DMS153 (cell line): ENCODE data around the gene PKHD1.
"Not testable (repeated sequence)": the region's sequence is repeated elsewhere in the genome, so short reads cannot be mapped to it uniquely, and the experiment has no call there.

Experiments
- DNase-seq: peaks from one replicate; lab custom pipeline; 2025; lab: John Stamatoyannopoulos, UW

The PKHD1 gene

DNA sequence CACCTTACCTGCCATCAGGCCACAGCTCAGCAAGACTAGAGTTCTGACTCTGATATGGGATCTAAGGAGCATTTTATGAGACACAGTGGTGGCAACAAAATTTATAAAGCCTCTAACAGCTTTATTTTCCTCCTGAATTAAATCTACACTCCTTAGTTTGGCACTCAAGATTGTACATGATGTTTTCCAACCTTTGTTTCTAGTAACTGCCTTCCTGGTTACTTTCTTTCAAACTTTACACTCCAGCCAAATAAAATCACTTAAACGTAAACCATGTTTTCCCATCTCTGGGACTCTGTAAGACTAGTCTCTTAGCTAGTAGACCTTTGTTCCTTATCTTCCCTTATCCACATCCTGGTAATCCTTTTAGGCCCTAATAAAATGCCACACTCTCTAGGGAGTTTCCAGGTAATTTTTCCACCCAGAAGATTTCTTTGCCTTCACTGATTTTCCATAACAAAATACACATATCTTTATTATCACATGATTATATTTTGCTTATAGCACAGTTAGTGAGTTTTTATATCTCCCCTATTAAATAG lies 92.1 kb downstream of the PKHD1 start:
- DNase-seq: no peak

- no peak for DNase-seq
Observed at GRCh38 chr6:51992876-51993275, 94.5 kb downstream of the PKHD1 start.

GRCh38 chr6:51989789-51990188 lies 97.6 kb downstream of the PKHD1 start:
- DNase-seq: no peak

DNA sequence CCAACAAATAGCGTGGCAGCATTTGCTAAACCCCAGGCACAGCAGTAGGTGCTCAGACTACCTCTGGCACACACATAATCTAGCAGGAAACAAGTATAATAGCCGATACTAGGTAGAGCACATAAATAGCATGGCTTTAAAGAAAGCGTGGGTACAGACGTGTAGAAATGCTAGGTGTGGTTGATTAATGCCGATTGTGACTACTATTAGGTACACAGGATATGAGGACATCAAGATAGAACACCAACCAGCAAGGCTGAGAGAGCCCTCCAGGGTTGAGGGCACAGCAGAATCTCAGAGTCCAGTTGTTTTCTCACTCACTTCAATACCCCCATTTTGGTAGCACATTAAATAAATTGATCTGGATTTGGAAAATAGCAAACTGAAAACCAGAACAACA lies 100.5 kb downstream of the PKHD1 start:
- DNase-seq: no peak

DNA sequence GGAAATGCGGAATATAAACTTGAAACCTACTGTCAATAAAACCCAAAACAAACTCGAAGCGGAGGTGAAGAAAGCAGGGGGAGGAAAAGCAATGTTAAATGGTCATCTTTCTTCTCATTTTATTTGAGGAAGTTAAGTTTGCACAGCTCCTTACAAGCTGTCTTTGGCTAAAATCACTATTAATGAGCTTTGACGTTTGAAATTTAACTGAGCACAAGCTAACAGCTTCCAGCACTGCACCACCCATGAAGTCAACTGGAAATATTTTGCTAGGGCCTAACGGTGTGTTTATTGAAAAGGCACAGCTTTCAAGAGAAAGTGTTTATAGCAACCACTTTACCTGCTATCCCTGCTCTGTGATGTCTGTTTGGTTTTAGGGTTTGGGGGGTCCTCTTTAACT lies 103.8 kb downstream of the PKHD1 start:
- DNase-seq: no peak

DNA sequence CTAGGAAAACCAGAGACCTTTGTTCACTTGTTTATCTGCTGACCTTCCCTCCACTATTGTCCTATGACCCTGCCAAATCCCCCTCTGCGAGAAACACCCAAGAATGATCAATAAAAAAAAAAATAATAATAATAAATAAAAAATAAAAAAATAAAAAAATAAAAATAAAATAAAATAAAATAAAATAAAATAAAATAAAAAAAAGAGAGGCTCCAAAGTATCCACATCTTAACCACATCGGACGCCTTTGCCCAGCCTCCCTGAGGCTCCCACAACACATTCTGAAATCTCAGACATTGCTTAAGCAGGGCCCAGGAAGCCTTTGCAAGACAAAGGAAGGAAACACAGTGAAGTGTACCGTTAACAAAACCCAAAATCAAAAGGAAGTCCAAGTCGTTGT lies 104.7 kb downstream of the PKHD1 start:
- not testable (repeated sequence) for DNase-seq

- DNase-seq: no peak
Observed at GRCh38 chr6:51976374-51976773, 111.0 kb downstream of the PKHD1 start.

- no peak for DNase-seq
Observed at GRCh38 chr6:51972659-51973058, 114.8 kb downstream of the PKHD1 start.

- DNase-seq: no peak
Observed at GRCh38 chr6:51968265-51968664, 119.1 kb downstream of the PKHD1 start.

DNA sequence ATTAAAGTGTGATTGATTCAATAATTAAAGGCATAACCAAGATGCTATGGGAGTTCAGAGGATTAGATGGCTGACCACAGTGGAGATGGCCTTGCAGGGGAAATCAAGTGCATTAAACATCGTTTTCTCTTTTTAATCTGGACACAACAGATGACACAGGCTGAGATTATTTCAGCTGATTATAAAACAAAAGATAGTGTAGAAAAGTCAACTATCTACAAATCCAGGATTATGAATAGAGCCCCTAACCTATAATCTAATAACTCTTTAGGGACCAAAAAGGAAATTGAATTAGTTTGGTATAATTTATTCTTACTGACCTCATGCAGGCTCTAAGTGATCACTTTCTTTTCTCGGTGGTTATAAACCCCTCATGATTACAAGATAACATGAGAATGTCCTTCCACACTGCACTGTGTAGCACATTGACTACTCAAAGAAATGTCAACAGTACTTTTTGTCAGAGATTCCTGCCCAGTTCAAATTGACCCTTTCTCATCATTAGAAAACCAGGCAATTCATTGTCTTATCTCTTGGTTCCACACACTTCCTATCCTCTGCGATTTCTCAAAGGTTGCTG lies 122.1 kb downstream of the PKHD1 start:
- no peak for DNase-seq

- no peak for DNase-seq
Observed at GRCh38 chr6:51963980-51964379, 123.4 kb downstream of the PKHD1 start.

DNA sequence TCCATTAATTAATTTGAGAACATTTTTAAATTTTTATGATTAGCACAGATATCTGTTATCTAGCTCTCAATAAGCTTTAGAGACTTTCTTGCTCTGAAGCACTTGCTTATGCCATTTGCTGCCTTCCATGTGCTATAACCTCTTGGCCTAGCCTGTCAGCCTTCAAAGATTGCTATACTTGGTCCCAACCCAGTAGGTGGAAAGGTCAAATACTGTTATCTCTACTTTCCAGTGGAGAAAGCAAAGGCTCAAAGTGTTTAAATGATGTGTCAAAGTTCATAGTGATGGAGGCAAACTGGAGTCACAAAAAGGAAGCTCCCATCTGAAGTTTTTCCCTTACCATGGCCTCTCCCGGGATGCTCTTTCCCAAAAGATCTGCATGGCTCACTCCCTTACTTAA lies 125.1 kb downstream of the PKHD1 start:
- DNase-seq: no peak

DNA sequence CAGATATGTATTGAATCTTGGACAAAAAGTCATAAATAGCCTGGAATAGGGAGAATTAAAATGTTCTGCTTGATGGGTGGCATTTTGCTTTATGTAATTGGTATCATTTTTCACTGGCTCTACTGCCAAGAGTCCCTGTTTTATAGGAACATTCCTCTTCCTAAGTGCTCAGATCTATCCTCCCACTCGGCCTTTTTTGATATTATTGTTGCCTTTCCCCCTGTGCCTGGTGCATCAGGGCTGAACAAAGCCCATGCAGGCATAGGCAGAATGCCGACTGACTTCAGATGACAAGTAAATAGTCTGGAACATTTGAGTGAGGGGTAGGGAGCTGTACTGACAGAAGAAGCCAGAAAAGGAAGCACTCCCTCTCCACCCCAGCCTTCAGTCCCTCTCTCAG lies 127.0 kb downstream of the PKHD1 start:
- DNase-seq: no peak

DNA sequence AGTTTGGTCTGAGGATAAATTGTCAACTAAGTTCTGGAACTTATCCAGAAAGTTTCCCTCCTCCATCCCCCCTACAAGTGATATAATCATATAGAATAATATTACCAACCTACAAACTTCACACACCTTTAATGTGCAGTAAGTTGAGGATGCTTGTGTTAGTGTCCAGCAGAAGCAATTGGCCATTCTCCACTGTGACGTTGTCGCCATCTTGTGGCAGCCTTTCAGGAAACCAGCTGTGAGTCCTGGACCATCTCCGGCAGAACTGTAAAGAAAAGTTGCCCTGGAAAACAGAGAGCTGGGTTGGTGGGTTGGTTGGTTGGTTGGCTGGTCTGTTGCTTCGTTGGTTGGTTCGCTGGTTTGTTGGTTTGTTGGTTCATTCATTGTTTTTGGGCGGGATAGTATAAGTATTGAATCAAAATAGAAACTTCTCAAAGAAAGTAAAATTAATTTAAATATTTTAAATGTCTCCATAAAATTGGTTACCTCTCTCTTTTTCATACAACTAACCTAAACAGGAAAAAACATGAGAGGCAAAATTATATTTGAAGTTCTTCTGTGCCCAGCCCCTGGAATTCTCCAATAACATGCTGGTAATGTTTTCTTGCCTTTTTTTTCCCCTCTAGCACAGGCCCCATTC lies 127.5 kb downstream of the PKHD1 start:
- DNase-seq: peak; percentile 37

- no peak for DNase-seq
Observed at GRCh38 chr6:51954681-51955080, 132.7 kb downstream of the PKHD1 start.

DNA sequence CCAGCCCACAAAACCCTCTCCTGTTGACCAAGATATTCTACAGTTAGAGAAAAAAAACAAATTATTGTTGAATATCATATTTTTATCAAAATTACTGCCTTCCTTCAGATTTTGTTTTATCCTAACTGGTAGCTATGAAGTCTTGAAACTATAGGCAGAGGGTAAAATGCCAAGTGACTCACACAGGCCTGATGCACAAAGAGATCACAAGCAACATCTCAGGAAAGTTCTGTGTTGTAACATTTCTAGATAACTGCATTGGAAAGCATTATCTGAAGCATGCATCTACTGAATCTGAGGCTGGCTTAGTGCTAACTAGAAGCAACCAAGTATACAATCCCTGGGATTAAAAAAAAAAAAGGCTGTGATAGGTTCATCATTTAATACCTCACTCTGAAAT lies 134.2 kb downstream of the PKHD1 start:
- DNase-seq: no peak

GRCh38 chr6:51951924-51952323 lies 135.5 kb downstream of the PKHD1 start:
- DNase-seq: no peak

DNA sequence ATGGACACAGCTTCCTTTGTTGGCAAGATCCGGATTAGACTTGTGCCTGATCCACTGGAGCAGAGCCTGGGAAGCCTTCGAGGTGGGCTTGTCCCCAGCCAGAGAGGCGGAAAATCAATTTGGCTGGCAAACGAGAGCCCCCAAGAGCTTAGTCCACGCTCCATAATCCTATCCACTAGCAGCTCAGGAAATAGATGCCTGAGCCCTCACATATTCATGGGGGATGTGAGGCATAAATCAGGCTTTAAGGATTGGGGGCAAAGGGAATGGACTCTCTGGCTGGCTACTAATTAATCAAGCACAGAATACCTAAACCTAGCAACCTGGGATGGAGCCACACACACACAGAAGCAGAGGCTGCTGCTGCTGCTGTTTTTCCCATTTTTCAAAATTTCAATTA lies 137.9 kb downstream of the PKHD1 start:
- DNase-seq: no peak

DNA sequence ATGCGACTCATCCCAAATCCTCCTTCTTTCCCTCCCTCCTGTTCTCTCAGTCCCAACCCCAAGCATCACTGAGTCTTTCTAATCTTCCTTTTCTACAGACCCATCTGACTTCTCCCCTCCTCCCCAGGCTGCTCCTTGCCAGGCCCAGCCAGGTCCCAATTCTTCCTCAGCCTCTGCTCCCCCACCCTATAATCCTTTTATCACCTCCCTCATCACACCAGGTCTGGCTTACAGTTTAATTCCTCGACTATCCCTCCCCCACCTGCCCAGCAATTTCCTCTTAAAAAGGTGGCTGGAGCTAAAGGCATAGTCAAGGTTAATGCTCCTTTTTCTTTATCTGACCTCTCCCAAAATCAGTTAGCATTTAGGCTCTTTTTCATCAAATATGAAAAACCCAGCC lies 147.7 kb downstream of the PKHD1 start:
- DNase-seq: not testable (repeated sequence)

DNA sequence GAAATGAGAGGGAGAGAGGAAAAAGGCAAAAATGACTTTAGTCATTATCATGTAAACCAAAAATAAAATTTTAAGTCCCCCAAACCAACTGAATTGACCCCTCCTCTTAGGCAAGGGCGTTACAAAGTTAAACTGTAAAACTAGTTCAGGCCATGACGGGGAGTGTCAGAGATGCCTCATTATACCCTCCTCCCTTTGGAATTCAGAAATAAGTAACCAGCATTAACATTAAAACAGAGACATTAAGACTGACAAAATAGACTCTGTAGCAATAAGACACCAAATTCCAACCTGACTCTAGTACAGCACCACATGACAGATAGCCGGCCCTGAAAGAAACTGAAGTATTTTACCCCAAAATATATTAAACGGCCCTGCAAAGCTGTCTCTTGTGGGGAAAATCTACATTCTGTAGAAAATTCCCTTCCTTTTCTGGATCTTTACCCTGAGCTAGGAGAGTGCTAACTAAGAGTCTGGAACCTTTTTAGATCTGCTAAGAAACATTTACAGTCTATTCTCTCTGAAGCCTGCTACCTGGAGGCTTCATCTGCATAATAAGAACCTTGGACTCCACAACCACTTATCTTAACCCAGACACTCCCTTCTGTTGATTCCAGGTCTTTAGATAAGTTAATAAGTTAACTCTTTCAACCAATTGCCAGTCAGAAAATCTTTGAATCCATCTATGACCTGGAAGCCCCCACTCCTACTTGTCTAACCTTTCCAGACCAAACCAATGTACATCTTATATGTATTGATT lies 150.7 kb downstream of the PKHD1 start:
- DNase-seq: no peak

GRCh38 chr6:51934098-51934497 lies 153.3 kb downstream of the PKHD1 start:
- DNase-seq: no peak

GRCh38 chr6:51932956-51933355 lies 154.5 kb downstream of the PKHD1 start:
- DNase-seq: no peak

- DNase-seq: no peak
Observed at GRCh38 chr6:51930602-51931001, 156.8 kb downstream of the PKHD1 start.
